Fibroblast of pulmonary artery (primary cell): ENCODE measurements around the gene SELPLG.

Experiments used
- DNase-seq: peaks from one replicate; pipeline ENCODE4 v3.0.0-alpha.2; 2010; ENCODE audit warnings: low read depth
- H3K4me3 ChIP-seq: replicated peaks from 2 replicates; pipeline ENCODE4 v1.5.1; 2011; ENCODE audit warnings: low read depth, mild to moderate bottlenecking, control low read depth, low read length, moderate library complexity
- TF ChIP-seq, protein P1 (sequence below): IDR thresholded peaks from 2 replicates; pipeline ENCODE4 v1.5.1; 2011; ENCODE audit warnings: mild to moderate bottlenecking, control low read depth, low read length, inconsistent platforms; ENCODE audit errors: missing control alignments

Gene SELPLG

DNA sequence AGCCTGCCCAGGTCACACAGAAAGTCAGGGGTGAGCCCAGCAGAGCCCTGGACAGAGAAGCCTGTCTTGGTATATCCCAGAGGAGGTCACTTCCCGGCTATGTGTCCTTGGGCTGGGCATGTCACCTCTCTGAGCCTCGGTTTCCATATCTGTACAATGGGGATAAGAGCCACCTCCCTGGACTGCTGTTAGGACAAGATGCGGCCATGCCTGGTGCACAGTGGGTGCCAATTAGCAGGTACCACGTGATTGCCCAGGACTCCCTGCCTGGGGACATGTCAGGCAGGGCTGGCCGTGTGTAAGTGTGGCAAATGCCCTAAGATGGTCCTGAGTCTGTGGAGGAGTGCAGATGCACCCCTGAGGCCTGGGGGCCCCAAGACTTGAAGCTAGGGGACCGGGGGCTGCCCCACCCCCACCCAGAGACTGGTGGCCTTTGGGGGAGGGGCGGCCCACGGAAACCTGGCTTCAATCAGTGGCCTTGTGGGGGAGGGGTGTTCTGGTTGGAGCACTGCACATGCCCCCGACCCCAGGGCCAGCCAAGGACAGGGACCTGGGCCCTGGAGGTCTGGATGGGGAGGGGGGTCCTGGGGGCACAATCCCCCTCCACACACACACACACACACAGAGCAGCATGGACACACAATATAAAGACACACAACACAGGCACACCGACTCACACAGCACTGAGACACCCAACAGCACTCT lies 36.7 kb downstream of the SELPLG start:
- H3K4me3 ChIP-seq: peak overlapping the region; percentile 1
- TF ChIP-seq, protein P1, sequence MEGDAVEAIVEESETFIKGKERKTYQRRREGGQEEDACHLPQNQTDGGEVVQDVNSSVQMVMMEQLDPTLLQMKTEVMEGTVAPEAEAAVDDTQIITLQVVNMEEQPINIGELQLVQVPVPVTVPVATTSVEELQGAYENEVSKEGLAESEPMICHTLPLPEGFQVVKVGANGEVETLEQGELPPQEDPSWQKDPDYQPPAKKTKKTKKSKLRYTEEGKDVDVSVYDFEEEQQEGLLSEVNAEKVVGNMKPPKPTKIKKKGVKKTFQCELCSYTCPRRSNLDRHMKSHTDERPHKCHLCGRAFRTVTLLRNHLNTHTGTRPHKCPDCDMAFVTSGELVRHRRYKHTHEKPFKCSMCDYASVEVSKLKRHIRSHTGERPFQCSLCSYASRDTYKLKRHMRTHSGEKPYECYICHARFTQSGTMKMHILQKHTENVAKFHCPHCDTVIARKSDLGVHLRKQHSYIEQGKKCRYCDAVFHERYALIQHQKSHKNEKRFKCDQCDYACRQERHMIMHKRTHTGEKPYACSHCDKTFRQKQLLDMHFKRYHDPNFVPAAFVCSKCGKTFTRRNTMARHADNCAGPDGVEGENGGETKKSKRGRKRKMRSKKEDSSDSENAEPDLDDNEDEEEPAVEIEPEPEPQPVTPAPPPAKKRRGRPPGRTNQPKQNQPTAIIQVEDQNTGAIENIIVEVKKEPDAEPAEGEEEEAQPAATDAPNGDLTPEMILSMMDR: no peak
- no peak for DNase-seq

DNA sequence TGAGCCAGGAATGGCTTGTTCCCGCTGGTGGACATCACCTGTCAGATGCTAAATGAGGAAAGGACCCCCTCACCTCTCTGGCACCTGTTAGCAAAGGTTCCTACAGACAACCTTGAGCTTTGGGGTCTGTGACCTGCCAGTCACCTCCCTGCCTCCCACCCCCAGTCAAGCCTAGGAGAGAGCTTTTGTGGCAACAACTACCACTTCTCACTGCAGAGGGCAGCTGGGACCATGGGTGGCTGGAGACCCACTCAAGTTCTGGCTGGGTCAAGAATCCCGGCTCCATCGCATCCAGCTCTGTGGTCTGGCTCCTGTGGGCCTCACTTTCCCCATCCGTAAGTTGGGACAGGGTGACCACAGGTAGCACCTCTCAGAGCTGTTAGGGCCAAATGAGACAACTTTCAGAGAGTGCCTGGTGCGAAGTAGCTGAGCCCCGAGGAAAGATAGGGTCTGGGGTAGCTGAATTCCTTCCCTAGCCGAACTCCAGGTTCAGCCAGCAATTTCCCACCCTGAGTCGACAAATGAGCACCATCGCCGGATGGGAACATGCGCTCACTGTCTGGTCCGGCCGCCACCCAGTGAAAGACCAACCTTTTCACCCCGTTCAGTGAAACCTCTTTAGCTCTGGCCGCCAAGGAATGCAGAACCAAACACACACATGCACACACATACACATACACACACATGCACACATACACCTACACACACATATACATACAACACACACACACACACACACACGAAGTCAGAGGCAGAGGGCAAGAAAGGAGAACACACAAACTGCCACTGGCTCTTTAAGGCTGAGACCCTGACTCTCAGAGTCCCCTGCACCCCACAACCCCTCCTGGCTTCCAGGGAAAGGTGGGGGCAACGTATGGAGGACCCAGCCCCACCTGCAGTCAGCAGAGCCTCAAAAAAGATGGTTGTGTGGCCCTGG lies 37.7 kb downstream of the SELPLG start:
- TF ChIP-seq, protein P1: no peak
- H3K4me3 ChIP-seq: no peak overlapping the region
- DNase-seq: no peak

DNA sequence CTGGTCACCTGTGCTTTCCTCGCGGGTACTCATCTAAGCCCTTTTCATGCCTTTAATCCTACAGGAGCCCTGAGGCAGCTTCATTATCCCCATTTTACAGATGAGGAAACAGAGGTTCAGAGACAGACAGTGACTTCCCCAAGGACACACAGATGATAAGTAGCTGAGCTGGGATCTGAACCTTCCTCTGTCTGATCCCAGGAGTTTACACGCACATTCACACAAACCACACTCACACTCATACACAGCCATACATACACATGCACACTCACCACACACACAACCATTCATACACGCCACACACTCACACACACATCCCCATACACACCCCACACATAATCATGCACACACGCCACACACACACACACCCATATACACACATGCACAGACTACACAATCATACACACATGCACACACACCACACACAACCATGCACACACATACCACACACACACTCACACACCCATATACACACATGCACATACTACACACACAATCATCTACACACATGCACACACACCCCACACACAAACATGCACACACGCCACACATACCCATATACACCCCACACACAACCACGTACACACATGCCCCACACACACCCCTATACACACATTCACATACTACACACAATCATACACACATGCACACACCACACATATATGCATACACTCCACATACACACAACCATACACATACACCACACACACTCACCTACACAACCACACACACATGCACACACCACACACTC lies 38.6 kb downstream of the SELPLG start:
- H3K4me3 ChIP-seq: no peak overlapping the region
- TF ChIP-seq, protein P1: no peak
- DNase-seq: no peak

DNA sequence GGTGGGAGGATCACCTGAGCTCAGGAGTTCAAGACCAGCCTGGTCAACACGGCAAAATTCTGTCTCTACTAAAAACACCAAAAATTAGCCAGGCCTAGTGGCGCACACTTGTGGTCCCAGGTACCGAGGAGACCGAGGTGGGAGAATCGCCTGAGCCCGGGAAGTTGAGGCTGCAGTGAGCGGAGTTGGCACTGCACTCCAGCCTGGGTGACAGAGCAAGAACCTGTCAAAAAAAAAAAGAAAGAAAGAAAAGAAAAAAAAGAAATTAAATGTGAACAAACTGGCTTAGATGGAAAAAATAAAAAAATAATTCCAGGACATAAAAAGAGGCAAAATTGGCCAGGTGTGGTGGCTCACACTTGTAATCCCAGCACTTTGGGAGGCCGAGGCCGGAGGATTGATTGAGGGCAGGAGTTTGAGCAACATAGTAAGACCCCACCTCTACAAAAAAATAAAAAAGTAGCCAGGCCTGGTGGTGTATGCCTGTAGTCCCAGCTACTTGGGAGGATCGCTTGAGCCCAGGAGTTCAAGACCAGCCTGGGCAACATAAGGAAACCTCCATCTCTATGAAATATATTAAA lies 39.3 kb downstream of the SELPLG start:
- TF ChIP-seq, protein P1: no peak
- no peak for DNase-seq
- no peak overlapping the region for H3K4me3 ChIP-seq

DNA sequence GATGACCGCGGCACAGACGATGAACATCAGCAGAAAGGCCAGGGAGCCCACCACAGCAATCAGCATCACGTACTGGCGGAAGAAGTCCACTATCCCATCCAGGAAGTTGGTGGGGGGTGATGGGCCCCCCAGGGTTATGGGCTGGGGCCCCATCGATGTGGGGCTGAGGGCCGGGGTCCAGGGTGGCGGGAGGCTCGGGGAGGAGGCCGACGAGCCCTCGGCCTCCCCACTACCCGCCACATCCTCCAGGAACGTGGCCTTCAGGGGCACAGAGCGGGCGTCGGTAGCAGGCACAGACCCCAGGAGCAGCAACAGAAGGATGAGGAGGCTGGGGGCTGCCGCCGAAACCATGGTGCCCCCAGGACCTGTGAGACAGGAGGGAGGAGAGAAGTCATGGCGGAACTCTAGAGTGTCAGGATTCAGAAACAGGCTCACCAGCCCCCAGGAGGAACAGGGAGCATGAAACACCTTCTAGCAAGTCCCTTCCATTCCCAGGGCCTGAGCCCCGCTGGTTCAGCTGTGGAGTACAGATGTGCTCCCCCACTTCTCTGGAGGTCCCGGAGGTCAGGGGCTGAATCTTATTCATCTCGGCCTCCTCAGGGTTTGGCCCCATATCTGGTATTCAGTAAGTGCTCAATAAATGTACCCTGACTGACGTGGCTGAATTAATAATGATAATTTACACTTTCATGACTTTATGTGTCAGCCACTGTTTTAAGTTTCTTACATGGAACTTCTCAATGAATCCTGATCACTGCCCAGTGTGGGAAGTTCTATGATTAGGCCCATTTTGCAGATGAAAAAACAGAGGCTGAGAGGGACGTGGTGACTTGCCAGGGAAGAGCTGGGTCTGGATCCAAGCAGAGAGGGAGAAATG lies 41.4 kb downstream of the SELPLG start:
- TF ChIP-seq, protein P1: no peak
- DNase-seq: no peak
- H3K4me3 ChIP-seq: no peak overlapping the region
